AG04449 (cell line): Measurements from ENCODE around the gene ADAM11.

Experiments used
- CTCF ChIA-PET: fragments of 350-600 bp; formaldehyde crosslinking; extraction: SDS; loops from one replicate; lab custom pipeline; 2021; ENCODE audit warnings: antibody characterized with exemption; lab: Yijun Ruan, JAX
- POLR2A ChIA-PET: fragments of 400-600, 350-600 bp; formaldehyde crosslinking; extraction: SDS; loops from one replicate; lab custom pipeline; 2020; ENCODE audit warnings: antibody characterized with exemption, inconsistent platforms; lab: Yijun Ruan, JAX
- DNase-seq: peaks from one replicate; pipeline ENCODE4 v3.0.0-alpha.2; 2010; ENCODE audit warnings: low read depth, low spot score
- H3K4me3 ChIP-seq: 2 replicates; pipeline ENCODE4 v1.5.1; 2011; ENCODE audit warnings: low read depth, mild to moderate bottlenecking, control low read depth, low read length
- CTCF ChIP-seq: IDR thresholded peaks from one replicate; pipeline ENCODE4 v1.5.1; 2011; ENCODE audit warnings: mild to moderate bottlenecking, moderate library complexity, low read length, control low read depth, inconsistent platforms; ENCODE audit not compliant: insufficient read depth; ENCODE audit errors: missing control alignments

The ADAM11 gene

DNA sequence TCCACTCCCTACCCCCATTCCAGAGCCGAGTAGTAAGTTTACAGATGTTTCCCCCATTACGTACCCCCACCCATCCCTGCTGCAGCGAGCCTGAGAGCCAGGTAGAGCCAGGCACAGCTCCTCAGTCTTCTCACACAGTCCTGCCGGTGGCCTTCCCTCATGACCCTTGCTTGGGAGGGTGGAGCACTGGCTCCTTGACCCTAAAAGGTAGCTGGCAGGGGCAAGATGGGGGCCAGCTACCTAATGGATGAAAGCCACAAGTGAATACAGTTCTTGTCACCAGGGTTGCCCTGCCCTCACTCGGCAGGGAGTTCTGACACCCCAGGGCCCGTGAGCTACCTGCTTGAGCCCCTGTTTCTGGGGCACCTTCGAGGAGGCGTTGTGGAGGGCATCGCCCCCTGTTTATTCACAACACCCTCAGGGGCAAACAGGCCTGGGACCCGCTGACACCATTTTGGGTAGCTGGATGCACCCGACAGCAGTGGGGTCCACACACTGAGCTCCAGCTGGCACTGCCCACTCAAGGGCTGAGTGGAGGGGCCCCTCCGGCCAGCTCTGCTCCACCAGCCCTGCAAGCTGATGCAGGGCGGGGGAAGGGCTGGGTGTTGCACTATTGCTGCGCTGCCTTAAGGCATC is 22.2 kb downstream of the ADAM11 start:
- DNase-seq: no peak
- ChIA-PET CTCF (interaction anchor here (0.6 to 18.3 kb wide), 15 partner anchors 19 to 354 kb away, joined by 3 to 823 read pairs (median 15); partner anchors contain the start of genes ACBD4, EFTUD2 and HIGD1B), POLR2A (no interaction called here)
- no peak for TF ChIP-seq CTCF
- no peak overlapping the region for H3K4me3 ChIP-seq

DNA sequence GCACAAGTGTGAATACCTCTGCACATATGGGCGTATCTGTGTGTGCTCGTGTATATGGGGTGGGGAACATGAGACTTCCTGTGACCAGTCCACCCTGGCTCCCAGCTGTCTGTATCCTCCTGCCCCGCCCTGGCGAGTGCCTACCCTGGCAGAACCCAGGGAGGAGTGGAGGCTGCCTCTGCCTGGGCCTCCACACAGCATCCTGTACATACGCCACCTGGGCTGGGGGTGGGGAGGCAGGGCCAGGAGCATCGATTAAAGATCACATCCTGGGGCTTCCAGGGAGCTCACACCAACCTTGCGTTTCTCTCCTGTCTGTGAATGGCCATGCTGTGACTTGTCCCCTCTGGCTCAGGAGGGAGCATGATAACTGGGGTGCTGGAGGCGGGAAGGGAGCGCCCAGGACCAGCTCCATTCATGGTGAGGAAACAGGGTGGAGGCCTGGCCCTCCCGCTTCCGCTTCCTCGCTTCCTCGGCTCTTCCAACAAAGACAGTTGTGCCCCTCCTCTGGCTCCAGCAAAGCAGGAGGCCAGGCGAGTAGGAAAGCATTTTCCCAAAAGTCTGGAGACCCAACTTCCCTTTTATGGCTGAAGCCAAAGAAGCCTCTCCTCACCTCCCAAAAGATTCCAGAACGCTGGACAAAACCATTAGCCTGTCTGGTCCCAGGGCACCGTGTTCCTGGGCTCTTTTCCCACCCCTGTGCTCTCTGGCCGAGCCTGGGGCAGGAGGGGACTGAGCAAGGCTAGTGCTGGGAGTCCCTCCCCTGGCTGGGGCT is 22.9 kb downstream of the ADAM11 start:
- ChIA-PET CTCF (interaction anchor here (0.6 to 18.3 kb wide), 10 partner anchors 18 to 238 kb away, joined by 3 to 823 read pairs (median 14); no protein-coding TSS in a partner anchor), POLR2A (no interaction called here)
- H3K4me3 ChIP-seq: no peak overlapping the region
- DNase-seq: no peak
- no peak for TF ChIP-seq CTCF

DNA sequence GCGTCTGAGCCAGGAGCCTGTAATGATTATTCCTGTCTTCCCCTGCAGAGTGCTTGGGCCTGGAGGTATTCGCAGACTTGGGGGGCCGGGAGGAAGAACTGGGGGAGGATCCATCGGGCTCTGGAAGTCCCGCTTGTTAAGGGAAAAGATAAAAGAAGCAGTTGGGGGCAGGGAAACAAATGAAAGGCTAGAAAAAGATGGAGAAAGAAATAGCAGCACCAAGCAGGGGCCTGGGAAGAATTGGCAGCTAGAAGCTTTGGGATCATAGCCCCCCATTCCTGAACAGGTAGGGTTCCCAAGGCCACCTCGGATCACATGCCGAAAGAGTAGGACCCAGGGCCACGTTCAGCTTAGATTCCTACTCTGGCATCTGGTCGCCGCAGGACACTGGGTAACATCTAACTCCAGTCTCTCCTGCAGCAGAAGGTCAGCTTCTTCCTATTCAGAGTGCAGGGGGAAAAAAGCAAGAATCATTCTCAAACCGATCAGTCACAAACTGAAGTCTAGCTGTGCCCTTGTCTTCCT is 23.6 kb downstream of the ADAM11 start:
- TF ChIP-seq CTCF: no peak
- no peak overlapping the region for H3K4me3 ChIP-seq
- no peak for DNase-seq
- CTCF ChIA-PET: interaction anchor here (0.6 to 18.3 kb wide), 7 partner anchors 18 to 238 kb away, joined by 3 to 823 read pairs (median 78); no protein-coding TSS in a partner anchor
- POLR2A ChIA-PET: no interaction called here

GRCh38 chr17:44785921-44786320 is 27.1 kb downstream of the ADAM11 start:
- ChIA-PET POLR2A (no interaction called here), CTCF (interaction anchor here (1.6 to 18.0 kb wide), 4 partner anchors 9 to 76 kb away, joined by 7 to 823 read pairs (median 95); no protein-coding TSS in a partner anchor)
- no peak overlapping the region for H3K4me3 ChIP-seq
- DNase-seq: no peak
- no peak for TF ChIP-seq CTCF

GRCh38 chr17:44786551-44787081 is 27.8 kb downstream of the ADAM11 start:
- no peak overlapping the region for H3K4me3 ChIP-seq
- POLR2A ChIA-PET: no interaction called here
- TF ChIP-seq CTCF: no peak
- CTCF ChIA-PET: interaction anchor here (1.5 to 18.0 kb wide), 4 partner anchors 8 to 92 kb away, joined by 6 to 823 read pairs (median 99); no protein-coding TSS in a partner anchor
- DNase-seq: no peak
